ENCODE data around the gene RPUSD3.
"Not testable (repeated sequence)": the region's sequence is repeated elsewhere in the genome, so short reads cannot be mapped to it uniquely, and the experiment has no call there.

Gene RPUSD3

GRCh38 chr3:9863058-9863772 is 19.4 kb upstream of the RPUSD3 start:
- no peak for TF ChIP-seq ZNF274 (IDR thresholded peaks at IDR 0.05; ENCODE audit: low read depth, low read length)
- no peak for TF ChIP-seq SUZ12 (IDR thresholded peaks at IDR 0.05; ENCODE audit: extremely low read depth, insufficient read depth, insufficient read length)
- TF ChIP-seq YY1 (IDR thresholded peaks at IDR 0.05; ENCODE audit: insufficient read depth, insufficient read length): no peak
- no peak for DNase-seq (ENCODE audit: low read depth, low spot score)
- peaks cover 25% of the 10 kb centered on the region for H3K4me1 ChIP-seq (ENCODE audit: insufficient read depth, insufficient read length)
- no peaks in the 10 kb centered on the region for H3K9me3 ChIP-seq (ENCODE audit: insufficient read depth, low read length)
- peak overlapping the region; percentile 64 for H3K9ac ChIP-seq (ENCODE audit: insufficient read length, low read depth)
- no peak overlapping the region for H3K4me3 ChIP-seq (ENCODE audit: insufficient read length, low read depth)
- no peaks in the 10 kb centered on the region for H3K27me3 ChIP-seq (ENCODE audit: insufficient read depth, insufficient read length)
- no peaks in the 10 kb centered on the region for H3K36me3 ChIP-seq (ENCODE audit: insufficient read depth, insufficient read length, low read length)

- H3K9me3 ChIP-seq (ENCODE audit: insufficient read depth, low read length): no peaks in the 10 kb centered on the region
- H3K27me3 ChIP-seq (ENCODE audit: insufficient read depth, insufficient read length): no peaks in the 10 kb centered on the region
- no peaks in the 10 kb centered on the region for H3K36me3 ChIP-seq (ENCODE audit: insufficient read depth, insufficient read length, low read length)
- no peak for DNase-seq (ENCODE audit: low read depth, low spot score)
- TF ChIP-seq ZNF274 (IDR thresholded peaks at IDR 0.05; ENCODE audit: low read depth, low read length) (no peak), YY1 (IDR thresholded peaks at IDR 0.05; ENCODE audit: insufficient read depth, insufficient read length) (no peak), SUZ12 (IDR thresholded peaks at IDR 0.05; ENCODE audit: extremely low read depth, insufficient read depth, insufficient read length) (no peak)
- peak overlapping the region; percentile 4 for H3K4me3 ChIP-seq (ENCODE audit: insufficient read length, low read depth)
- H3K4me1 ChIP-seq (ENCODE audit: insufficient read depth, insufficient read length): peaks cover 27% of the 10 kb centered on the region
- H3K9ac ChIP-seq (ENCODE audit: insufficient read length, low read depth): peak overlapping the region; percentile 64
These were observed 18.7 kb upstream of the RPUSD3 start for GRCh38 chr3:9862391-9863057.

- DNase-seq (ENCODE audit: low read depth, low spot score): no peak
- H3K4me3 ChIP-seq (ENCODE audit: insufficient read length, low read depth): no peak overlapping the region
- H3K4me1 ChIP-seq (ENCODE audit: insufficient read depth, insufficient read length): peaks cover 27% of the 10 kb centered on the region
- no peaks in the 10 kb centered on the region for H3K27me3 ChIP-seq (ENCODE audit: insufficient read depth, insufficient read length)
- H3K9ac ChIP-seq (ENCODE audit: insufficient read length, low read depth): no peak overlapping the region
- H3K36me3 ChIP-seq (ENCODE audit: insufficient read depth, insufficient read length, low read length): no peaks in the 10 kb centered on the region
- TF ChIP-seq YY1 (IDR thresholded peaks at IDR 0.05; ENCODE audit: insufficient read depth, insufficient read length): no peak
- no peak for TF ChIP-seq ZNF274 (IDR thresholded peaks at IDR 0.05; ENCODE audit: low read depth, low read length)
- TF ChIP-seq SUZ12 (IDR thresholded peaks at IDR 0.05; ENCODE audit: extremely low read depth, insufficient read depth, insufficient read length): no peak
- H3K9me3 ChIP-seq (ENCODE audit: insufficient read depth, low read length): no peaks in the 10 kb centered on the region
These were observed 17.9 kb upstream of the RPUSD3 start for GRCh38 chr3:9861626-9862130.

- no peaks in the 10 kb centered on the region for H3K27me3 ChIP-seq (ENCODE audit: insufficient read depth, insufficient read length)
- DNase-seq (ENCODE audit: low read depth, low spot score): no peak
- TF ChIP-seq YY1 (IDR thresholded peaks at IDR 0.05; ENCODE audit: insufficient read depth, insufficient read length) (no peak), SUZ12 (IDR thresholded peaks at IDR 0.05; ENCODE audit: extremely low read depth, insufficient read depth, insufficient read length) (no peak), ZNF274 (IDR thresholded peaks at IDR 0.05; ENCODE audit: low read depth, low read length) (no peak)
- no peaks in the 10 kb centered on the region for H3K9me3 ChIP-seq (ENCODE audit: insufficient read depth, low read length)
- H3K4me3 ChIP-seq (ENCODE audit: insufficient read length, low read depth): no peak overlapping the region
- H3K9ac ChIP-seq (ENCODE audit: insufficient read length, low read depth): no peak overlapping the region
- H3K4me1 ChIP-seq (ENCODE audit: insufficient read depth, insufficient read length): peaks cover 31% of the 10 kb centered on the region
- H3K36me3 ChIP-seq (ENCODE audit: insufficient read depth, insufficient read length, low read length): no peaks in the 10 kb centered on the region
These were observed 17.4 kb upstream of the RPUSD3 start for GRCh38 chr3:9861201-9861600.

GRCh38 chr3:9859530-9860025 is 15.8 kb upstream of the RPUSD3 start:
- H3K36me3 ChIP-seq (ENCODE audit: insufficient read depth, insufficient read length, low read length): no peaks in the 10 kb centered on the region
- no peak overlapping the region for H3K9ac ChIP-seq (ENCODE audit: insufficient read length, low read depth)
- no peaks in the 10 kb centered on the region for H3K27me3 ChIP-seq (ENCODE audit: insufficient read depth, insufficient read length)
- TF ChIP-seq ZNF274 (IDR thresholded peaks at IDR 0.05; ENCODE audit: low read depth, low read length) (no peak), YY1 (IDR thresholded peaks at IDR 0.05; ENCODE audit: insufficient read depth, insufficient read length) (no peak), SUZ12 (IDR thresholded peaks at IDR 0.05; ENCODE audit: extremely low read depth, insufficient read depth, insufficient read length) (no peak)
- peaks cover 30% of the 10 kb centered on the region for H3K4me1 ChIP-seq (ENCODE audit: insufficient read depth, insufficient read length)
- H3K4me3 ChIP-seq (ENCODE audit: insufficient read length, low read depth): no peak overlapping the region
- H3K9me3 ChIP-seq (ENCODE audit: insufficient read depth, low read length): no peaks in the 10 kb centered on the region
- DNase-seq (ENCODE audit: low read depth, low spot score): no peak

- Histone ChIP-seq H3K9me3 (ENCODE audit: insufficient read depth, low read length) (no peaks in the 10 kb centered on the region), H3K4me1 (ENCODE audit: insufficient read depth, insufficient read length) (peaks cover 12% of the 10 kb centered on the region), H3K9ac (ENCODE audit: insufficient read length, low read depth) (no peak overlapping the region), H3K27me3 (ENCODE audit: insufficient read depth, insufficient read length) (no peaks in the 10 kb centered on the region), H3K36me3 (ENCODE audit: insufficient read depth, insufficient read length, low read length) (no peaks in the 10 kb centered on the region), H3K4me3 (ENCODE audit: insufficient read length, low read depth) (no peak overlapping the region)
- TF ChIP-seq ZNF274 (IDR thresholded peaks at IDR 0.05; ENCODE audit: low read depth, low read length): no peak
- no peak for TF ChIP-seq YY1 (IDR thresholded peaks at IDR 0.05; ENCODE audit: insufficient read depth, insufficient read length)
- no peak for TF ChIP-seq SUZ12 (IDR thresholded peaks at IDR 0.05; ENCODE audit: extremely low read depth, insufficient read depth, insufficient read length)
- DNase-seq (ENCODE audit: low read depth, low spot score): no peak
These were observed 11.8 kb upstream of the RPUSD3 start for GRCh38 chr3:9855594-9855993.

- not testable (repeated sequence) for H3K9ac ChIP-seq (ENCODE audit: insufficient read length, low read depth); H3K4me3 ChIP-seq (ENCODE audit: insufficient read length, low read depth); H3K4me1 ChIP-seq (ENCODE audit: insufficient read depth, insufficient read length); H3K9me3 ChIP-seq (ENCODE audit: insufficient read depth, low read length); H3K27me3 ChIP-seq (ENCODE audit: insufficient read depth, insufficient read length); H3K36me3 ChIP-seq (ENCODE audit: insufficient read depth, insufficient read length, low read length); DNase-seq (ENCODE audit: low read depth, low spot score)
These were observed 10.6 kb upstream of the RPUSD3 start for GRCh38 chr3:9854291-9854940.
